SK-N-SH (cell line): ENCODE data around the gene CPED1. TPM values are rescaled to one million over a fixed set of nuclear protein-coding genes. Genes with fewer than 3 reads are reported as not detected.

Source experiments
- CTCF ChIA-PET: fragments of 300-600, 350-600 bp; formaldehyde crosslinking; extraction: SDS; loops from one replicate; lab custom pipeline; 2021; lab: Yijun Ruan, JAX
- POLR2A ChIA-PET: fragments of 350-600 bp; sonication (Branson Sonifier 250); formaldehyde crosslinking; extraction: SDS; loops from one replicate; lab custom pipeline; 2020; ENCODE audit warnings: antibody characterized with exemption, inconsistent platforms; lab: Yijun Ruan, JAX
- DNase-seq: peaks from one replicate; pipeline ENCODE4 v3.0.0; 2012
- H2AFZ ChIP-seq: fragments of 200-600 bp; sonication (generic); 2 replicates; pipeline ENCODE4 v1.8.1; 2016; ENCODE audit warnings: antibody characterized with exemption, mild to moderate bottlenecking, low read depth
- H3F3A ChIP-seq: fragments of 200-600 bp; sonication (generic); replicated peaks from 2 replicates; pipeline ENCODE3; 2016; ENCODE audit warnings: antibody characterized with exemption, mild to moderate bottlenecking; ENCODE audit not compliant: insufficient read depth
- H3K27ac ChIP-seq, 2 experiments: fragments of 200-500 bp in 1 of 2; fragments of 200-600 bp in 1 of 2; sonication (Bioruptor generic) in 1 of 2; sonication (generic), shearing (Covaris generic) in 1 of 2; 2 replicates each; pipeline versions ENCODE4 v1.5.1 to v1.6.1; 2014 to 2016; ENCODE audit warnings: low read depth in 2 of 2, inconsistent platforms in 1 of 2, low read length in 1 of 2, mild to moderate bottlenecking in 1 of 2, mixed read lengths in 1 of 2
- H3K27me3 ChIP-seq: fragments of 200-600 bp; sonication (generic), shearing (Covaris generic); 2 replicates; pipeline ENCODE4 v1.6.1; 2016; ENCODE audit warnings: mixed run types; ENCODE audit not compliant: insufficient read depth
- H3K36me3 ChIP-seq, 2 experiments: fragments of 200-500 bp in 1 of 2; fragments of 200-600 bp in 1 of 2; sonication (Bioruptor generic) in 1 of 2; sonication (generic) in 1 of 2; replicated peaks in 1 of 2; 2 replicates each; pipeline versions ENCODE3 to v1.5.1; 2014 to 2016; ENCODE audit warnings: low read length in 1 of 2, mild to moderate bottlenecking in 1 of 2; ENCODE audit not compliant: insufficient read depth in 2 of 2, control insufficient read depth in 1 of 2
- H3K4me1 ChIP-seq, 2 experiments: fragments of 200-500 bp in 1 of 2; fragments of 200-600 bp in 1 of 2; sonication (Bioruptor generic) in 1 of 2; sonication (generic), shearing (Covaris generic) in 1 of 2; 2 replicates each; pipeline versions ENCODE4 v1.5.1 to v1.6.1; 2014 to 2016; ENCODE audit warnings: low read depth in 1 of 2, low read length in 1 of 2, mixed run types in 1 of 2; ENCODE audit not compliant: insufficient read depth in 2 of 2, control insufficient read depth in 1 of 2
- H3K4me2 ChIP-seq: fragments of 200-600 bp; sonication (generic), shearing (Covaris generic); 2 replicates; pipeline ENCODE4 v1.6.1; 2017; ENCODE audit warnings: mixed run types
- H3K4me3 ChIP-seq, 2 experiments: fragments of 200-500 bp in 1 of 2; fragments of 200-600 bp in 1 of 2; sonication (Bioruptor generic) in 1 of 2; sonication (generic), shearing (Covaris generic) in 1 of 2; 2 replicates each; pipeline versions ENCODE4 v1.5.1 to v1.8.1; 2014 to 2016; ENCODE audit warnings: low read depth in 2 of 2, inconsistent platforms in 1 of 2, low read length in 1 of 2, mild to moderate bottlenecking in 1 of 2, mixed read lengths in 1 of 2, moderate library complexity in 1 of 2
- H3K79me2 ChIP-seq: fragments of 200-600 bp; sonication (generic); 2 replicates; pipeline ENCODE4 v1.8.1; 2017; ENCODE audit warnings: mild to moderate bottlenecking; ENCODE audit not compliant: insufficient read depth
- H3K9ac ChIP-seq: fragments of 200-600 bp; sonication (generic); 2 replicates; pipeline ENCODE4 v1.6.1; 2017; ENCODE audit warnings: mixed run types
- H3K9me2 ChIP-seq: fragments of 200-600 bp; sonication (generic); 2 replicates; pipeline ENCODE4 v1.6.1; 2017; ENCODE audit warnings: mixed run types
- H3K9me3 ChIP-seq: fragments of 200-600 bp; sonication (generic); 2 replicates; pipeline ENCODE4 v1.6.1; 2017; ENCODE audit warnings: mixed run types, mild to moderate bottlenecking, moderate library complexity
- H4K20me1 ChIP-seq: fragments of 200-600 bp; sonication (generic); 2 replicates; pipeline ENCODE4 v1.6.1; 2017; ENCODE audit warnings: mild to moderate bottlenecking, mixed run types; ENCODE audit not compliant: insufficient read depth
- CTCF ChIP-seq: fragments of 200-600 bp; sonication (generic); IDR thresholded peaks from 2 replicates; pipeline ENCODE4 v1.6.1; 2017; ENCODE audit warnings: antibody characterized with exemption, mild to moderate bottlenecking, moderate library complexity
- EP300 ChIP-seq, 2 experiments: IDR thresholded peaks; 2 replicates each; pipeline versions ENCODE4 v1.4.0 to v1.6.1; 2012; ENCODE audit warnings: borderline replicate concordance in 1 of 2, low read depth in 1 of 2, low read length in 1 of 2
- FOXJ3 ChIP-seq: sonication (generic); formaldehyde crosslinking; IDR thresholded peaks from 2 replicates; pipeline ENCODE4 v1.5.1; 2020; ENCODE audit warnings: mild to moderate bottlenecking, missing genetic modification reagents
- FOXM1 ChIP-seq: IDR thresholded peaks from 2 replicates; pipeline ENCODE4 v1.4.0; 2012; ENCODE audit warnings: low read depth, mild to moderate bottlenecking
- GABPA ChIP-seq: IDR thresholded peaks from 2 replicates; pipeline ENCODE4 v1.4.0; 2012; ENCODE audit warnings: low read depth, mild to moderate bottlenecking
- MEF2A ChIP-seq: IDR thresholded peaks from 2 replicates; pipeline ENCODE4 v1.4.0; 2012; ENCODE audit warnings: low read depth, borderline replicate concordance
- NFIC ChIP-seq: IDR thresholded peaks from 2 replicates; pipeline ENCODE4 v1.4.0; 2012; ENCODE audit warnings: borderline replicate concordance
- PBX3 ChIP-seq: IDR thresholded peaks from 2 replicates; pipeline ENCODE4; 2012
- RCOR1 ChIP-seq: fragments of 150-350 bp; IDR thresholded peaks from 2 replicates; pipeline ENCODE4 v1.6.1; 2017; ENCODE audit warnings: antibody characterized with exemption, low read length
- REST ChIP-seq: IDR thresholded peaks from 2 replicates; pipeline ENCODE4 v1.6.1; 2012; ENCODE audit warnings: mild to moderate bottlenecking, low read depth, low read length, moderate library complexity
- RFX5 ChIP-seq: IDR thresholded peaks from 2 replicates; pipeline ENCODE4 v1.6.1; 2012; ENCODE audit warnings: mild to moderate bottlenecking, improper control_type of control experiment, low read length
- SIN3A ChIP-seq: IDR thresholded peaks from 2 replicates; pipeline ENCODE4 v1.6.1; 2012; ENCODE audit warnings: low read depth, mild to moderate bottlenecking, low read length, moderate library complexity, borderline replicate concordance
- SMC3 ChIP-seq: IDR thresholded peaks from 2 replicates; pipeline ENCODE4 v1.6.1; 2012; ENCODE audit warnings: low read depth, low read length, improper control_type of control experiment
- TCF12 ChIP-seq: IDR thresholded peaks from 2 replicates; pipeline ENCODE4 v1.4.0; 2012
- TEAD4 ChIP-seq: IDR thresholded peaks from 2 replicates; pipeline ENCODE4 v1.4.0; 2012; ENCODE audit warnings: mild to moderate bottlenecking, borderline replicate concordance; ENCODE audit not compliant: insufficient read depth
- USF2 ChIP-seq: fragments of 150-350 bp; IDR thresholded peaks from 2 replicates; pipeline ENCODE4 v1.6.1; 2017; ENCODE audit warnings: antibody characterized with exemption, low read length, low read depth, borderline replicate concordance
- YY1 ChIP-seq: IDR thresholded peaks from 2 replicates; pipeline ENCODE4 v1.4.0; 2012; ENCODE audit warnings: low read depth, mild to moderate bottlenecking
- WGBS: methylation state at CpG from one replicate; pipeline ENCODE4 v1.1.6; 2017; ENCODE audit warnings: low lambda C conversion rate; 5-methylcytosine and 5-hydroxymethylcytosine counted together
- polyA plus RNA-seq, 3 experiments: library from polyadenylated mRNA; depleted of rRNA; stranded (reverse); fragments of >200 nt; gene quantifications; 2 replicates each; pipeline ENCODE4 v1.2.3, GENCODE V29; 2012

Gene CPED1
- polyA plus RNA-seq, 1 of the 3 experiments (the other 2 are of a cell fraction), result 4.4 TPM

- no peak overlapping the region for H3K9ac ChIP-seq
Measured at GRCh38 chr7:121046893-121047468, 58.5 kb downstream of the CPED1 start.

GRCh38 chr7:121048195-121048594 is 59.7 kb downstream of the CPED1 start:
- Histone ChIP-seq H3K9ac (no peak overlapping the region), H3K27me3 (no peaks in the 10 kb centered on the region), H3K4me3 (no peak overlapping the region), H3K4me1 (peaks cover 2 to 4% of the 10 kb centered on the region in 2 experiments; a peak in 3 of 4 replicates), H3K9me2 (no peaks in the 10 kb centered on the region), H3K9me3 (no peaks in the 10 kb centered on the region), H4K20me1 (no peaks in the 10 kb centered on the region), H3K36me3 (no peaks in the 10 kb centered on the region), H3K27ac (no peak overlapping the region), H3F3A (no peaks in the 10 kb centered on the region), H2AFZ (no peak overlapping the region), H3K4me2 (no peak overlapping the region), H3K79me2 (no peaks in the 10 kb centered on the region)
- CTCF ChIA-PET, result interaction anchor here (0.8 kb wide), 1 partner anchor 242 kb away, joined by 3 read pairs; no protein-coding TSS in a partner anchor
- TF ChIP-seq CTCF (no peak), SMC3 (no peak), EP300 (IDR thresholded peaks at IDR 0.05; ENCODE audit: borderline replicate concordance in 1 of 2, low read depth in 1 of 2, low read length in 1 of 2) (no peak), USF2 (no peak), GABPA (no peak), FOXJ3 (CRISPR knock-in tag) (no peak), FOXM1 (no peak), RFX5 (no peak), REST (no peak), RCOR1 (no peak), SIN3A (no peak), MEF2A (no peak), TEAD4 (no peak), TCF12 (no peak), PBX3 (no peak), NFIC (no peak)
- POLR2A ChIA-PET, result no interaction called here
- WGBS, result 50% methylated on average over 4 of the region's 4 CpGs
- no peak for DNase-seq

More at GRCh38 chr7:121046893-121047468, 58.5 kb downstream of the CPED1 start:
- H2AFZ ChIP-seq, result no peak overlapping the region
- H3K79me2 ChIP-seq, result no peaks in the 10 kb centered on the region
- no peaks in the 10 kb centered on the region for H3K9me2 ChIP-seq
- no peaks in the 10 kb centered on the region for H4K20me1 ChIP-seq
- no peak overlapping the region for H3K27ac ChIP-seq
- TF ChIP-seq YY1 (no peak), TCF12 (peak; percentile 28; the same call in 1 of the 2 replicates)
- no peak overlapping the region for H3K4me2 ChIP-seq
- H3K4me3 ChIP-seq, result no peak overlapping the region
- ChIA-PET POLR2A (no interaction called here), CTCF (interaction anchor here (0.6 to 1.0 kb wide), 2 partner anchors 29 to 256 kb away, joined by 3 read pairs; no protein-coding TSS in a partner anchor)
- H3K27me3 ChIP-seq, result no peaks in the 10 kb centered on the region
- WGBS, result 76% methylated on average over 2 of the region's 2 CpGs
- no peaks in the 10 kb centered on the region for H3K36me3 ChIP-seq
- no peaks in the 10 kb centered on the region for H3K9me3 ChIP-seq
- peaks cover 4 to 5% of the 10 kb centered on the region in 2 experiments; a peak in 3 of 4 replicates for H3K4me1 ChIP-seq
- no peak for DNase-seq
- H3F3A ChIP-seq, result no peaks in the 10 kb centered on the region
